ENCODE measurements around the gene KIFAP3. TPM values are rescaled to one million over a fixed set of nuclear protein-coding genes. Genes with fewer than 3 reads are reported as not detected.

Gene KIFAP3
- total and polyA plus RNA-seq, 2 of the 8 experiments (the other 6 are each of a cell fraction or from before 2014, with no cell fraction given) = 1.3 to 3.2 TPM

DNA sequence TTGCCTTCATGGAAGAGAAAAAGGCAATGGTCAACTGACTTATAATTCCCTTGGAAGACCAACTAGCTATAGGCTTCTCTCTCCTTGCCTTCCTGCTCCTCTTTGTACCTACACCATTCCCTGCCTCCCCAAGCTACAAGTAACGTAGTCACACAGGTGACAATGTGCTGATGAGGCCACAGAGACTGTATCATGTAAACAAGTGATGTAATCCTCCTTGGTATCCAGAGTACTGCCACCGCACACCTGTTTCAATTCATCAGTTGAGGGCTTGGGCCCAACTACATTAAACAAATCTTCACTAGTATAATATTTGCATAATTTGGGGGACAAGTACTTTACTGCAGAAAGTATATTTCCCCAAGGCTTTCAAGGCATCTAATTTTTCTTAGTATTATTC is 104.4 kb downstream of the KIFAP3 start:
- H3K27ac ChIP-seq (ENCODE audit: low read depth, low read length) = no peak overlapping the region
- no peak overlapping the region for H2AFZ ChIP-seq (ENCODE audit: low read length)
- ChIA-PET CTCF (ENCODE audit: partially characterized antibody) (no interaction called here), POLR2A (ENCODE audit: partially characterized antibody) (no interaction called here)
- H4K5ac ChIP-seq (ENCODE audit: insufficient read length, low read depth, low read length) = no peak overlapping the region
- 94% methylated on average over 2 of the region's 2 CpGs; no CpG with 5 or more reads in 1 of the 2 experiments for WGBS, 2 experiments (ENCODE audit: extremely low coverage in 1 of 2, insufficient coverage in 1 of 2, insufficient read length in 1 of 2, insufficient replicate concordance in 2 of 2, low coverage in 1 of 2, low lambda C conversion rate in 2 of 2, missing lambda C conversion rate in 1 of 2)
- H3K9me3 ChIP-seq (ENCODE audit: insufficient read depth in 2 of 2, low read depth in 1 of 2, low read length in 1 of 2) = no peaks in the 10 kb centered on the region
- no peak overlapping the region for H4K91ac ChIP-seq (replicated peaks; ENCODE audit: insufficient read length, low read length)
- no peak overlapping the region for H3K14ac ChIP-seq (ENCODE audit: insufficient read length)
- H3K4ac ChIP-seq (replicated peaks; ENCODE audit: insufficient read length, low read depth, low read length) = no peak overlapping the region
- H2BK15ac ChIP-seq (ENCODE audit: low read length) = no peak overlapping the region
- no peaks in the 10 kb centered on the region for H3K27me3 ChIP-seq (replicated peaks in 1 of 4; ENCODE audit: control insufficient read depth in 3 of 4, extremely low read depth in 1 of 4, insufficient read depth in 3 of 4, low read length in 3 of 4)
- no peaks in the 10 kb centered on the region for H4K20me1 ChIP-seq (replicated peaks in 1 of 2; ENCODE audit: control insufficient read depth in 1 of 2, insufficient read depth in 2 of 2, low read length in 2 of 2)
- no peak overlapping the region for H3K4me3 ChIP-seq (ENCODE audit: extremely low read depth in 1 of 4, insufficient read depth in 2 of 4, low read depth in 3 of 4, low read length in 4 of 4)
- no peak overlapping the region for H2BK5ac ChIP-seq (ENCODE audit: low read depth, low read length)
- H3K4me1 ChIP-seq (replicated peaks in 1 of 4; ENCODE audit: control insufficient read depth in 3 of 4, insufficient read depth in 4 of 4, low read length in 3 of 4) = no peaks in the 10 kb centered on the region
- H3K56ac ChIP-seq (replicated peaks; ENCODE audit: insufficient read length, low read depth, low read length) = no peak overlapping the region
- no peak overlapping the region for H3K18ac ChIP-seq (ENCODE audit: extremely low read depth, low read length)
- no peaks in the 10 kb centered on the region for H3K23me2 ChIP-seq (ENCODE audit: low read depth, low read length)
- H3K36me3 ChIP-seq (ENCODE audit: control insufficient read depth in 2 of 4, insufficient read depth in 4 of 4, low read length in 3 of 4) = no peaks in the 10 kb centered on the region
- H3K23ac ChIP-seq (ENCODE audit: insufficient read length) = no peak overlapping the region
- no peak overlapping the region for H3K9ac ChIP-seq (replicated peaks in 1 of 4; ENCODE audit: extremely low read depth in 1 of 4, low read depth in 3 of 4, low read length in 3 of 4)
- H3K4me2 ChIP-seq (ENCODE audit: insufficient read depth in 1 of 2, low read depth in 2 of 2, low read length in 2 of 2) = no peak overlapping the region
- H2BK20ac ChIP-seq (ENCODE audit: low read length) = no peak overlapping the region
- H2BK120ac ChIP-seq (replicated peaks; ENCODE audit: low read depth, low read length) = no peak overlapping the region
- H2BK12ac ChIP-seq (ENCODE audit: low read depth, low read length) = no peak overlapping the region
- no peak overlapping the region; the same call in 1 of the 2 replicates for H2AK5ac ChIP-seq (ENCODE audit: low read depth, low read length)
- H3K79me2 ChIP-seq (ENCODE audit: control insufficient read depth in 1 of 2, insufficient read depth in 2 of 2, low read length in 2 of 2) = no peaks in the 10 kb centered on the region
- FAIRE-seq = no peak
- no peak for TF ChIP-seq CTBP2 (IDR thresholded peaks at IDR 0.05; ENCODE audit: borderline replicate concordance, insufficient read depth, insufficient read length, low read length)
- TF ChIP-seq SUZ12 (IDR thresholded peaks at IDR 0.05; ENCODE audit: low read length) = no peak
- TF ChIP-seq EZH2 (IDR thresholded peaks at IDR 0.05; ENCODE audit: low read depth, low read length, severe bottlenecking) = no peak
- no peak for TF ChIP-seq BRCA1 (IDR thresholded peaks at IDR 0.05; ENCODE audit: low read depth, low read length)
- TF ChIP-seq SP4 (IDR thresholded peaks at IDR 0.05; ENCODE audit: low read length) = no peak
- TF ChIP-seq CHD1 (IDR thresholded peaks at IDR 0.05; ENCODE audit: low read depth, low read length) = no peak
- no peak for TF ChIP-seq KDM5A (IDR thresholded peaks at IDR 0.05; ENCODE audit: low read length)
- no peak for TF ChIP-seq TBP (IDR thresholded peaks at IDR 0.05; ENCODE audit: low read depth, low read length)
- TF ChIP-seq POLR2AphosphoS5 (IDR thresholded peaks at IDR 0.05; ENCODE audit: low read depth, low read length) = no peak
- no peak for TF ChIP-seq RBBP5 (IDR thresholded peaks at IDR 0.05; ENCODE audit: borderline replicate concordance, low read depth, low read length)
- no peak for TF ChIP-seq TAF7 (optimal IDR thresholded peaks at IDR 0.05; ENCODE audit: borderline replicate concordance, low read depth, low read length)
- no peak for TF ChIP-seq GTF2F1 (IDR thresholded peaks at IDR 0.05; ENCODE audit: borderline replicate concordance, low read depth, low read length)
- no peak for TF ChIP-seq KDM1A (IDR thresholded peaks at IDR 0.05; ENCODE audit: borderline replicate concordance, low read length)
- no peak for TF ChIP-seq FOSL1 (IDR thresholded peaks at IDR 0.05; ENCODE audit: insufficient read depth, low read depth, low read length)
- H4K8ac ChIP-seq (ENCODE audit: extremely low read depth, insufficient read depth, low read length) = no peak overlapping the region
- no peaks in the 10 kb centered on the region for H3K79me1 ChIP-seq (ENCODE audit: low read depth, low read length)
- DNase-seq (ENCODE audit: low read depth in 1 of 2, low spot score in 2 of 2) = no peak

Measured in H1 (cell line).